ENCODE measurements around the gene UBIAD1. TPM values are rescaled to one million over a fixed set of nuclear protein-coding genes. Genes with fewer than 3 reads are reported as not detected.

Gene UBIAD1
- total and polyA plus RNA-seq, 9 of the 15 experiments (the other 6 are each of a cell fraction or from before 2014, with no cell fraction given): 6.2 to 34.3 (median 22.3) TPM

Small RNA genes within 50 kb of the gene (small RNA-seq; reads per million reads assigned to genes)
- gene RNU6-291P: not detected
- not detected for gene RPL39P6

Other genes with a start within 250 kb of the UBIAD1 start
- 0.08 TPM in 1 of 2 replicates, not detected in the other for gene MASP2, start 226.0 kb upstream of the UBIAD1 start, total RNA-seq (2014; rRNA removed)
- gene MASP2, start 226.0 kb upstream of the UBIAD1 start, total RNA-seq (2014; rRNA removed; fragmentation: Illumina TruSeq; extraction: Trizol): 0.07 TPM in 1 of 2 replicates, not detected in the other
- not detected in 2 replicates for gene MASP2, start 226.0 kb upstream of the UBIAD1 start, total RNA-seq (2015; rRNA removed; fragmentation: Illumina TruSeq; extraction: Trizol)
- 0.09 and 0.27 TPM in 2 replicates for gene MASP2, start 226.0 kb upstream of the UBIAD1 start, total RNA-seq (2021)
- 0.03 TPM in 1 of 2 replicates, not detected in the other for gene MASP2, start 226.0 kb upstream of the UBIAD1 start, polyA plus RNA-seq (2011; rRNA removed)
- gene MASP2, start 226.0 kb upstream of the UBIAD1 start, polyA plus RNA-seq (2014; fragmentation: Illumina TruSeq; extraction: Trizol): not detected in 2 replicates
- under 1 TPM; 0.01 to 0.06 TPM for gene MASP2, start 226.0 kb upstream of the UBIAD1 start, polyA plus RNA-seq (2014; fragmentation: Nextera tagmentation; extraction: Ambion mirVana)
- gene MASP2, start 226.0 kb upstream of the UBIAD1 start, polyA plus RNA-seq (2014; rRNA removed): 0.11 and 0.23 TPM in 2 replicates
- 93.2 and 164 TPM in 2 replicates for gene SRM, start 213.2 kb upstream of the UBIAD1 start, total RNA-seq (2014; rRNA removed)
- gene SRM, start 213.2 kb upstream of the UBIAD1 start, total RNA-seq (2014; rRNA removed; fragmentation: Illumina TruSeq; extraction: Trizol): 36.1 and 40.4 TPM in 2 replicates
- gene SRM, start 213.2 kb upstream of the UBIAD1 start, total RNA-seq (2015; rRNA removed; fragmentation: Illumina TruSeq; extraction: Trizol): 82.5 and 95.0 TPM in 2 replicates
- gene SRM, start 213.2 kb upstream of the UBIAD1 start, total RNA-seq (2021): 373 and 403 TPM in 2 replicates
- gene SRM, start 213.2 kb upstream of the UBIAD1 start, polyA plus RNA-seq (2011; rRNA removed): 51.5 and 53.4 TPM in 2 replicates
- 296 and 340 TPM in 2 replicates for gene SRM, start 213.2 kb upstream of the UBIAD1 start, polyA plus RNA-seq (2014; fragmentation: Illumina TruSeq; extraction: Trizol)
- 10 to 100 TPM; 23.9 to 34.1 TPM for gene SRM, start 213.2 kb upstream of the UBIAD1 start, polyA plus RNA-seq (2014; fragmentation: Nextera tagmentation; extraction: Ambion mirVana)
- 143 and 176 TPM in 2 replicates for gene SRM, start 213.2 kb upstream of the UBIAD1 start, polyA plus RNA-seq (2014; rRNA removed)
- gene EXOSC10, start 173.3 kb upstream of the UBIAD1 start, total RNA-seq (2014; rRNA removed): 123 and 125 TPM in 2 replicates
- gene EXOSC10, start 173.3 kb upstream of the UBIAD1 start, total RNA-seq (2014; rRNA removed; fragmentation: Illumina TruSeq; extraction: Trizol): 91.0 and 91.1 TPM in 2 replicates
- gene EXOSC10, start 173.3 kb upstream of the UBIAD1 start, total RNA-seq (2015; rRNA removed; fragmentation: Illumina TruSeq; extraction: Trizol): 114 and 115 TPM in 2 replicates
- gene EXOSC10, start 173.3 kb upstream of the UBIAD1 start, total RNA-seq (2021): 101 and 105 TPM in 2 replicates
- gene EXOSC10, start 173.3 kb upstream of the UBIAD1 start, polyA plus RNA-seq (2011; rRNA removed): 93.8 and 94.1 TPM in 2 replicates
- gene EXOSC10, start 173.3 kb upstream of the UBIAD1 start, polyA plus RNA-seq (2014; fragmentation: Illumina TruSeq; extraction: Trizol): 121 and 146 TPM in 2 replicates
- gene EXOSC10, start 173.3 kb upstream of the UBIAD1 start, polyA plus RNA-seq (2014; fragmentation: Nextera tagmentation; extraction: Ambion mirVana): 10 to 100 TPM; 23.4 to 61.4 TPM
- gene EXOSC10, start 173.3 kb upstream of the UBIAD1 start, polyA plus RNA-seq (2014; rRNA removed): 130 and 150 TPM in 2 replicates
- gene ANGPTL7, start 83.8 kb upstream of the UBIAD1 start, total RNA-seq (2014; rRNA removed): not detected in 2 replicates
- gene ANGPTL7, start 83.8 kb upstream of the UBIAD1 start, total RNA-seq (2014; rRNA removed; fragmentation: Illumina TruSeq; extraction: Trizol): not detected in 2 replicates
- gene ANGPTL7, start 83.8 kb upstream of the UBIAD1 start, total RNA-seq (2015; rRNA removed; fragmentation: Illumina TruSeq; extraction: Trizol): not detected in 2 replicates
- not detected in 2 replicates for gene ANGPTL7, start 83.8 kb upstream of the UBIAD1 start, total RNA-seq (2021)
- gene ANGPTL7, start 83.8 kb upstream of the UBIAD1 start, polyA plus RNA-seq (2011; rRNA removed): not detected in 2 replicates
- gene ANGPTL7, start 83.8 kb upstream of the UBIAD1 start, polyA plus RNA-seq (2014; fragmentation: Illumina TruSeq; extraction: Trizol): not detected in 2 replicates
- not detected for gene ANGPTL7, start 83.8 kb upstream of the UBIAD1 start, polyA plus RNA-seq (2014; fragmentation: Nextera tagmentation; extraction: Ambion mirVana)
- gene ANGPTL7, start 83.8 kb upstream of the UBIAD1 start, polyA plus RNA-seq (2014; rRNA removed): not detected in 2 replicates
- gene MTOR, start 10.6 kb upstream of the UBIAD1 start, total RNA-seq (2014; rRNA removed): 49.0 and 53.6 TPM in 2 replicates
- gene MTOR, start 10.6 kb upstream of the UBIAD1 start, total RNA-seq (2014; rRNA removed; fragmentation: Illumina TruSeq; extraction: Trizol): 53.3 and 59.5 TPM in 2 replicates
- gene MTOR, start 10.6 kb upstream of the UBIAD1 start, total RNA-seq (2015; rRNA removed; fragmentation: Illumina TruSeq; extraction: Trizol): 55.6 and 57.7 TPM in 2 replicates
- gene MTOR, start 10.6 kb upstream of the UBIAD1 start, total RNA-seq (2021): 67.1 and 71.4 TPM in 2 replicates
- 51.9 and 54.7 TPM in 2 replicates for gene MTOR, start 10.6 kb upstream of the UBIAD1 start, polyA plus RNA-seq (2011; rRNA removed)
- 58.6 and 65.0 TPM in 2 replicates for gene MTOR, start 10.6 kb upstream of the UBIAD1 start, polyA plus RNA-seq (2014; fragmentation: Illumina TruSeq; extraction: Trizol)
- gene MTOR, start 10.6 kb upstream of the UBIAD1 start, polyA plus RNA-seq (2014; fragmentation: Nextera tagmentation; extraction: Ambion mirVana): 10 to 100 TPM; 11.4 to 16.3 TPM
- 52.2 and 52.9 TPM in 2 replicates for gene MTOR, start 10.6 kb upstream of the UBIAD1 start, polyA plus RNA-seq (2014; rRNA removed)
- 0.04 and 0.14 TPM in 2 replicates for gene DISP3, start 206.0 kb downstream of the UBIAD1 start, total RNA-seq (2014; rRNA removed)
- gene DISP3, start 206.0 kb downstream of the UBIAD1 start, total RNA-seq (2014; rRNA removed; fragmentation: Illumina TruSeq; extraction: Trizol): not detected in 2 replicates
- not detected in 2 replicates for gene DISP3, start 206.0 kb downstream of the UBIAD1 start, total RNA-seq (2015; rRNA removed; fragmentation: Illumina TruSeq; extraction: Trizol)
- gene DISP3, start 206.0 kb downstream of the UBIAD1 start, total RNA-seq (2021): 0.16 TPM in 1 of 2 replicates, not detected in the other
- 0.12 TPM in 1 of 2 replicates, not detected in the other for gene DISP3, start 206.0 kb downstream of the UBIAD1 start, polyA plus RNA-seq (2011; rRNA removed)
- 0.19 TPM in 1 of 2 replicates, not detected in the other for gene DISP3, start 206.0 kb downstream of the UBIAD1 start, polyA plus RNA-seq (2014; fragmentation: Illumina TruSeq; extraction: Trizol)
- not detected for gene DISP3, start 206.0 kb downstream of the UBIAD1 start, polyA plus RNA-seq (2014; fragmentation: Nextera tagmentation; extraction: Ambion mirVana)
- gene DISP3, start 206.0 kb downstream of the UBIAD1 start, polyA plus RNA-seq (2014; rRNA removed): 0.03 TPM in 1 of 2 replicates, not detected in the other